HUDEP-2 (cell line): ENCODE measurements around the gene USP17L29.
"Not testable (repeated sequence)": the region's sequence is repeated elsewhere in the genome, so short reads cannot be mapped to it uniquely, and the experiment has no call there.

ENCODE experiments used
- DNase-seq, 76 experiments: peaks; one replicate each; lab custom pipeline; 2025; ENCODE audit not compliant: unreplicated experiment in 76 of 76; lab: John Stamatoyannopoulos, UW

Gene USP17L29

GRCh38 chr4:9353338-9353737 lies at the start of gene USP17L29:
Gene USP17L29, plus strand, starts transcription at chr4:9353638. Its CDS starts 0 bp downstream, at chr4:9353638.
- DNase-seq = not testable (repeated sequence)

- not testable (repeated sequence) for DNase-seq
Measured at GRCh38 chr4:9324191-9324590, 29.2 kb upstream of the USP17L29 start.

GRCh38 chr4:9324865-9325264 lies 28.6 kb upstream of the USP17L29 start, which contains the start of gene USP17L24:
Gene USP17L24, plus strand, starts transcription at chr4:9325165. Its CDS starts 0 bp downstream, at chr4:9325165.
- not testable (repeated sequence) for DNase-seq

- DNase-seq = not testable (repeated sequence)
Measured at GRCh38 chr4:9329611-9330010, 23.8 kb upstream of the USP17L29 start, which contains the start of gene USP17L25. Gene USP17L25, plus strand, starts transcription at chr4:9329911. Its CDS starts 0 bp downstream, at chr4:9329911.

GRCh38 chr4:9334358-9334757 lies 19.1 kb upstream of the USP17L29 start, which contains the start of gene USP17L26:
Gene USP17L26, plus strand, starts transcription at chr4:9334658. Its CDS starts 0 bp downstream, at chr4:9334658.
- not testable (repeated sequence) for DNase-seq

- not testable (repeated sequence) for DNase-seq
Measured at GRCh38 chr4:9339103-9339502, 14.3 kb upstream of the USP17L29 start, which contains the start of gene USP17L5. Gene USP17L5, plus strand, starts transcription at chr4:9339403. Its CDS starts 0 bp downstream, at chr4:9339403.

GRCh38 chr4:9343848-9344247 lies 9.6 kb upstream of the USP17L29 start, which contains the start of gene USP17L27:
Gene USP17L27, plus strand, starts transcription at chr4:9344148. Its CDS starts 0 bp downstream, at chr4:9344148.
- not testable (repeated sequence) for DNase-seq

GRCh38 chr4:9348593-9348992 lies 4.8 kb upstream of the USP17L29 start, which contains the start of gene USP17L28:
Gene USP17L28, plus strand, starts transcription at chr4:9348893. Its CDS starts 0 bp downstream, at chr4:9348893.
- DNase-seq = not testable (repeated sequence)

GRCh38 chr4:9350866-9351265 lies 2.6 kb upstream of the USP17L29 start:
- not testable (repeated sequence) for DNase-seq

- DNase-seq = not testable (repeated sequence)
Measured at GRCh38 chr4:9362829-9363228, 9.4 kb downstream of the USP17L29 start, which contains the start of gene USP17L30. Gene USP17L30, plus strand, starts transcription at chr4:9363129. Its CDS starts 0 bp downstream, at chr4:9363129.

- not testable (repeated sequence) for DNase-seq
Measured at GRCh38 chr4:9379881-9380280, 26.4 kb downstream of the USP17L29 start.

- peak in 14 of 76 experiments; percentile 1 to 37 (median 16) for DNase-seq
Measured at GRCh38 chr4:9381012-9381534, 27.6 kb downstream of the USP17L29 start.

GRCh38 chr4:9384126-9384525 lies 30.7 kb downstream of the USP17L29 start:
- no peak for DNase-seq

- DNase-seq = not testable (repeated sequence)
Measured at GRCh38 chr4:9389001-9389400, 35.6 kb downstream of the USP17L29 start.
